OCI-LY3 (cell line): Measurements from ENCODE around the gene RNF152.

ENCODE experiments used
- CTCF ChIP-seq: fragments of 200-600, 300-600 bp; sonication (generic); IDR thresholded peaks from 2 replicates; pipeline ENCODE4 v1.5.1; 2014; ENCODE audit warnings: antibody characterized with exemption, low read length, low read depth
- EZH2phosphoT487 ChIP-seq: fragments of 200-600 bp; shearing (Covaris generic); IDR thresholded peaks from 2 replicates; pipeline ENCODE4 v1.6.1; 2018; ENCODE audit warnings: antibody characterized with exemption, mixed run types, low read depth

- TF ChIP-seq EZH2phosphoT487 (no peak), CTCF (no peak)
Measured at GRCh38 chr18:61833387-61833786, 59.4 kb downstream of the RNF152 start.
